Frontal cortex (tissue), 4 donors: ENCODE data around the gene CMPK2. TPM values are rescaled to one million over a fixed set of nuclear protein-coding genes. Genes with fewer than 3 reads are reported as not detected.

Experiments used
- DNase-seq, 2 donors: peaks; one replicate each; pipeline ENCODE4 v3.0.0; 2012; ENCODE audit warnings: low spot score in 2 of 2
- FAIRE-seq: peaks from 2 replicates; lab custom pipeline; 2012; peaks lifted over from hg19 to GRCh38; lab: Jason Lieb, UNC
- total RNA-seq: library from RNA; depleted of rRNA; stranded (reverse); fragments of >200 nt; gene quantifications from one replicate; pipeline ENCODE4 v1.2.3, GENCODE V29; 2014
- donor health status: control.
- donor health status: control.
- donor health status: control.

Gene CMPK2
- total RNA-seq, 1 donor from 2014 or later, result 10.2 TPM

DNA sequence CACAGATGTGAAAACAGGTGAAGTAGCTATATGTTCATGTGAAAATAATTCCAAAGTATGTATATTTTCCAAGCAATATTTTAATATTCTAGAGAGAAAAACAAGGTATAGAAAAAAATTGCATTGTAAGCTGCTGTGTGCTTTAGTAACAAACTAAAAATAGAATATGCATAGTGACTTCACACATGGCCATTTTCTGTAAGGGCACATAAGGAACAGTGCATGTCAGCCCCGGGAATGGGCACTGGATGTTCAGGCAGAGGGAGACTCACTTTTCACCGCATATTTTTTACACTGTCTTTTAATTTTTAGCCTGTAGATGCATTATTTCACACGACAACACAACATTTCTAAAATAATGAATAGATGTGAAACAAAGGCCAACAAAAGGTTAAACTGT, 46.0 kb downstream of the CMPK2 start:
- FAIRE-seq, result no peak
- DNase-seq, result no peak

DNA sequence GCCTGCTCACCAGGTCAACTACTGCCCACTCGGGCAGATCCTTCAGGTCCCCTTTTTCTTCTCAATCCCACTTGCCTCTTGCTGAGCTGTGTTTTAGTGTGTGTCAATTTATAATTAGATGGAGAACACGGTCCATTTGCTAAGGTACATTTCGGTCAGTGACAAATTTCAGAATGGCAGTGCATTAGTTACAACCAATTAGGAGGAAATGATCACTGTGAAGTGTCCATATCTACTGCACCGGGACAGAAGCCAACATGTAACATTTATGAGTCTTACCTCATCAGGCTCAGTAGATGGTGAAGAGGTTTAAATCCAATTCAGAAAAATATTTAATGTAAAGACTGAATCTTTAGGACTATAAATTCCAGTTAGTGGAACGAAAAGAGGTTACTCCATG, 47.7 kb downstream of the CMPK2 start:
- no peak for FAIRE-seq
- no peak for DNase-seq

DNA sequence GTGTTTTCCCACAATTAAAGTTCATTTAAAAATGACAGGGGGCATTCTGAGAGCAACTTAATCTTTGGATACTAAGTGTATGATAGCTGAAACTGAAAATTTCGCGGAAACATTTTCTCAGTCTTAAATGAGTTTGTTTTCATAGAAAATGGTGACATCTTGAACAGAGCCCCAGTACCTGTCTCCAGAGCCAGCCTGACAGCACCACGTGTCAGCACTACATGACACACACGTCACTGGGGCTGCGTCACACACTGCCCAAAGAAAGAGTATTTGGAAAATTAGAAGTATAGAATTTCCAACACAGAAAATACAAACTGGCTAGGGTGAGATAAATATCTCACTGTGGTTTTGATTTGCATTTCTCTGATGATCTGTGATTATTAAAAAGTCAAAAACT, 50.8 kb downstream of the CMPK2 start:
- DNase-seq (no peak), FAIRE-seq (no peak)

DNA sequence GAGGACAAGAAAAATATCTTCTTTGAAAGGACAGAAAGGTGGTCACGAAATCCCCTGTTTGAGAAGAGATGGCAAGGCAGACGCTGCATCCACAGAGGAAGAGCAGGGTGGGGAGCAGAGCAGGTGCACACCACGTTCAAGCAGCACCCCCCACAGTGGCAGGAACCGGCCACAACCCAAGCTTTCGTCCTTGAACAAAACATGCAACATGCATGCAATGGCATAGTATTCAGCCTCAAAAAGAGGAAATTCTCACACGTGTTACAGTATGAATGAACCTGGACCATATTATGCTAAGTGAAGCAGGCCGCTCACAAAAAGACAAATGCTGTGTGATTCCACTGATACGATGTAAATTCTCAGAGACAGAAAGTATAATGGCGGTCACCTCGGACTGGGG, 51.4 kb downstream of the CMPK2 start:
- no peak for FAIRE-seq
- DNase-seq, result no peak

DNA sequence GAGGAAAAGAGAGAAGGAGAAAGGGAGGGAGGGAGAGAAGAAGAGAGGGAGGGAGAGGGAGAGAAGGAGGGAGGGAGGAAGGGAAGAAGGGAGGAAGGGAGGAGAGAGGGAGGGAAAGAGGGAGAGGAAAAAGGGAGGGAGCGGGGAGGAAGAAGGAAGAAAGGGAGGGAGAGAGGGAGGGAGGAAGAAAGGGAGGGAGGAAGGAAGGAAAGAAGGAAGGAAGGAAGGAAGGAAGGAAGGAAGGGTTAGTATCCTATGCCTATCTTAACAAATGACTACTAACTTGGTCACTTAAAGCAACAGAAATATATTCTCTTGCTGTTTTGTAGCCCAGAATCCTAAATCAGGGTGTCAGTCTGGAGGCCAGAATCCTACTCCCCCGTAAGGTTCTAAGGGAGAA, 52.1 kb downstream of the CMPK2 start:
- FAIRE-seq (no peak), DNase-seq (no peak)

DNA sequence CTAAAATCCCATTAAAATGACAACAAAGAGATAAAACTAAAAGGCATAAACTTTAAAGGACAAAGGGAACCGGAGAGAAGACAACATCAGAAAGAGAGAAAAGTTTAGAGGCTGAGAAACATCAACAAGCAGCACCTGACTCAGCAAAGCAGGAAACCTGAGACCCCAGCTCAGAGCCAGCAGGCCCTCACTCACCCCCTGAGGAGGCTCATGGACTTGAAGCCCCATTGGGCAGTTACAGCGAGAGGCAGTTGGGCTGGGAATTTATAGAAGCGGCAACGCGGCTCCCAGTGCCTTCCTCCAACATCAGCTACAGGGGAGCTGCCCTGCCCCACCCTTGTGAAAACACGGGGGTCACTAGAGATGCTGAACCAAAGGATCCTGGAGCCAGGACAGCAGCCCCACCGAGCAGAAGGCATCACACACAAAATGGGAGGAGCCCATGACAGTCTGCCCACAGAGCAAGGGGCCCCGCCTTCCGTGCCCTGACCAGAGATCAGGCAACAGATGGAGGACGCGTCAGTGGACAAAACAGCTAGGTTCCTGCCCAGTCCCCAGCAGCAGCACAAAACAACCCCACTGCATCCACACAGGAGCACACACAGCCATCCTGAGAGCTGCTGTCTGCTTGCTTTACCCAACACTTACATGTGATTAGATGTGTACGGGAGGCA, 52.7 kb downstream of the CMPK2 start:
- DNase-seq, result no peak
- no peak for FAIRE-seq

DNA sequence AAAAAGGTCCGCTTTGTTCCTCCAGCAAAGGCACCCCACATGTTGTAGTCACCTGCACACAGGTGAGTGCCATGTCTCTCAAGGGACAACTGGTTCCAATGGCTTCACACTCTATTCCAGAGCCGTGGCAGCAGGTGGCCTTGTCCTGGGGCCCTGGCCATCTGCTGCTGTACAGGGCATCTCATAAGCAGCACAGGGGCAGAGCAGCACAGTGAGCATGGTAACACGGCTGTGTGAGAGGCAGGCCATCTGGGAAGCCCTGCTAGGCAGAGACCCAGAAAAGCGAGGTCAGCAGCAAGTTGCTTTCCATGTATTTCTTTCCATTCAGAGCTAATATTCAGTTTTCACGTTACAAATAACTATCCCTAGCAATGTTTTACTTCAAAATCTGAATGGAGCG, 54.7 kb downstream of the CMPK2 start:
- DNase-seq (no peak), FAIRE-seq (no peak)

DNA sequence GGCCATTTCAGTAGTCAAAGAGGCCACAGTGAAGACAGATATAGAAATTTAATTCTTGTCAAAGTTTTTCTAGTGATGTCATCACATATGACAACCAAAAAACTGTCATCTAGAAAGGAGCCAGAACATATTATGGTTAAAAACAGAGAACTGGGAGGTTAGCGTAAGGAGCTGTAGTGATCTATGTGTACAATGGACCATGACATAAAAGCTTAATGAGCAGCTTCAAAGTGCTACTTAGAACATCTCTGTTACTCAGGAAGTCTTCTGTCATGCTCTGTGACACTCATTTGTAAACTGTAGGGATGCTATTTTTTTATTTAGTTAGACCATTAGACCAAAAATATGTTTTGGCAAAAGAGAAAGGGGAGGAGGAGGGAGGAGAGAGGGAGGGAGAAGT, 57.3 kb downstream of the CMPK2 start:
- FAIRE-seq, result no peak
- DNase-seq, result no peak

DNA sequence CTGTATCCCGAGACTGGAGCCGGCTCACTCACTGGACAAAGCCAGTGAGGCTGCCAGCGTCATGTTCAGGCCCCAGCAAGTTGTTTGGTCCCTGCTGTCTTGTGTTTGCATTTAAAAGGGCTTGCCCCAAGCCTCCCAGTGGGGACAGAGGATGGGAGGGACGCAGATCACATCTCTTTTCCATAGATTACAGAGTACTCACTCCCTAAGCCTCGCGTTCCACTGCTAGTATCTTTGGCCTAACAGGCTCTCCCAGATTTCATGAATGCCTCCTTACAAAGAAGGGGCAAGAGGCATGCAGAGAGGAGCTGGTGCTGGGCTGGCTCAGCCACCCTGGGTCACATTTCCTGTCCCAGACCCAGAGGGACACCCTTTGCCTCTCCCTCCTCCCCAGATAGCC, 59.1 kb downstream of the CMPK2 start:
- no peak for FAIRE-seq
- no peak for DNase-seq

DNA sequence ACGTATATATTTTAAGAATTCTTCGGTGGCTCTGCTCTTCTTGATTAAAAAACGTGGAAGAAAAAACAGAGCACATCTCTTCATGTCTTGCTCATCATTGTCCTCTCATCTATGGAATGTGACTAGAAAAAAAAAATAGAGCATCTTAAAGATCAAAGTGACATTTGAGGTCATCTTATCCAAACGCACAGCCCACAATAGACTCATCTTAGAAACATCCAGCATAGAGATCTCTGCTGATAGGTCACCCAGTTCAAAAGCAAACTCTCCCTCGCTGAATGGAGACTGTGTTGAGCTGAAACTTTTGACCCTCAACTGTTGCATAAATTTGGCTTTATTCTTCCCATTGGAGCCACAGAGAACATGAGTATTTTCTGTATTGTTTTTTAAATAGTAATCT, 65.2 kb downstream of the CMPK2 start:
- DNase-seq, result no peak
- FAIRE-seq, result no peak

Other genes starting within 250 kb of the CMPK2 start
- 3.3 TPM for gene RSAD2, start 11.9 kb upstream of the CMPK2 start, total RNA-seq
- gene RNF144A, start 51.5 kb upstream of the CMPK2 start, total RNA-seq, result 33.8 TPM